Parathyroid adenoma (tissue), 2 donors: ENCODE data around the gene CTSE.
"Not testable (repeated sequence)": the region's sequence is repeated elsewhere in the genome, so short reads cannot be mapped to it uniquely, and the experiment has no call there.

Source experiments
- H2AFZ ChIP-seq: fragments of 300-600 bp; sonication (generic); one replicate; pipeline ENCODE4 v1.7.0; 2017; ENCODE audit warnings: antibody characterized with exemption, mild to moderate bottlenecking
- H3K27ac ChIP-seq: fragments of 300-600 bp; sonication (generic); one replicate; pipeline ENCODE4 v1.7.0; 2017
- H3K27me3 ChIP-seq: fragments of 300-600 bp; sonication (generic); one replicate; pipeline ENCODE4 v1.7.0; 2017; ENCODE audit warnings: low read length; ENCODE audit not compliant: control insufficient read depth, insufficient read depth
- H3K36me3 ChIP-seq: fragments of 300-600 bp; sonication (generic); one replicate; pipeline ENCODE4 v1.7.0; 2017; ENCODE audit warnings: low read length; ENCODE audit not compliant: control insufficient read depth, insufficient read depth
- H3K4me1 ChIP-seq: fragments of 300-600 bp; sonication (generic); one replicate; pipeline ENCODE4 v1.7.0; 2017; ENCODE audit warnings: control low read depth
- H3K4me2 ChIP-seq: fragments of 300-600 bp; sonication (generic); one replicate; pipeline ENCODE4 v1.7.0; 2017; ENCODE audit warnings: low read length
- H3K4me3 ChIP-seq: fragments of 300-600 bp; sonication (generic); one replicate; pipeline ENCODE4 v1.7.0; 2017; ENCODE audit warnings: low read depth, low read length
- H3K79me2 ChIP-seq: fragments of 300-600 bp; sonication (generic); one replicate; pipeline ENCODE4 v1.7.0; 2017; ENCODE audit warnings: control low read depth
- H3K9ac ChIP-seq: fragments of 300-600 bp; sonication (generic); one replicate; pipeline ENCODE4 v1.7.0; 2017; ENCODE audit warnings: mild to moderate bottlenecking
- H3K9me3 ChIP-seq: fragments of 300-600 bp; sonication (generic); one replicate; pipeline ENCODE4 v1.7.0; 2017; ENCODE audit warnings: low read length; ENCODE audit not compliant: control insufficient read depth
- TF ChIP-seq, protein P1 (sequence below): fragments of 300-600 bp; sonication (generic); IDR thresholded peaks from one replicate; pipeline ENCODE4 v1.7.0; 2017; ENCODE audit warnings: antibody characterized with exemption, mild to moderate bottlenecking
- donor health status: primary hyperparathyroidism.

The CTSE gene

DNA sequence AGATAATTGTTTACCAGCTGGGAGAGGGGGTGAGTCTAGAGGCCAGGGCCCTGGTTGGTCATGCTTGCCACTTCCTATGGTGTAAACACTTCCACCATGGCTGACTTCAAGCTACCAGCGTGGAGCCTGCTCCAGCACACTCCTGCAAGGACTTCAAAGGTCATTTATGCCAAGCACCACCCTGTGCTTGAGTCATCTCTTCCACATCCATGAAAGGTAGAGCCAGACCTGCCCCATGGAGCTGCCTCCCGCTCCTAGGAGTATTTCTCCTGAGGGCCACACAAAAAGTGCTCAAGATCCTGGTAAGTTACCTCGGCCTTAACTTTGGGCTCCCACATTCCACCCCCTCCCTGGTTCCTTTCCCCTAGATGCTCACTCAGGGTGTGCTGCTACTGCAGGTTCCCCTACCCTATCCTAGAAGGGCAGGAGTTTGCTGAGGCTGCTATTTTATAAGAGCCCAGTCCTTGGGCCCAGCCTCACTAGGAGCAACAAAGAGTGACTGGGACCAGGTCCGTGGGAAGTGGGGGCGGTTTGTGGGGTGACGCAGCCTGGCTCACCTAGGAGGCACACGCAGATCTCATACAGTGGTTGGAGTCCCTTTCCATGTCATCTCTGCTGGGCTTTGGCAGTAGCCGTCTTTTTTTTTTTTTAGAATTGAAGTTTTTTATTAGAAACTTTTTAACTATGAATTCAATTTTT, 22.9 kb downstream of the CTSE start:
- H3K79me2 ChIP-seq = no peaks in the 10 kb centered on the region
- no peaks in the 10 kb centered on the region for H3K36me3 ChIP-seq
- TF ChIP-seq, protein P1, sequence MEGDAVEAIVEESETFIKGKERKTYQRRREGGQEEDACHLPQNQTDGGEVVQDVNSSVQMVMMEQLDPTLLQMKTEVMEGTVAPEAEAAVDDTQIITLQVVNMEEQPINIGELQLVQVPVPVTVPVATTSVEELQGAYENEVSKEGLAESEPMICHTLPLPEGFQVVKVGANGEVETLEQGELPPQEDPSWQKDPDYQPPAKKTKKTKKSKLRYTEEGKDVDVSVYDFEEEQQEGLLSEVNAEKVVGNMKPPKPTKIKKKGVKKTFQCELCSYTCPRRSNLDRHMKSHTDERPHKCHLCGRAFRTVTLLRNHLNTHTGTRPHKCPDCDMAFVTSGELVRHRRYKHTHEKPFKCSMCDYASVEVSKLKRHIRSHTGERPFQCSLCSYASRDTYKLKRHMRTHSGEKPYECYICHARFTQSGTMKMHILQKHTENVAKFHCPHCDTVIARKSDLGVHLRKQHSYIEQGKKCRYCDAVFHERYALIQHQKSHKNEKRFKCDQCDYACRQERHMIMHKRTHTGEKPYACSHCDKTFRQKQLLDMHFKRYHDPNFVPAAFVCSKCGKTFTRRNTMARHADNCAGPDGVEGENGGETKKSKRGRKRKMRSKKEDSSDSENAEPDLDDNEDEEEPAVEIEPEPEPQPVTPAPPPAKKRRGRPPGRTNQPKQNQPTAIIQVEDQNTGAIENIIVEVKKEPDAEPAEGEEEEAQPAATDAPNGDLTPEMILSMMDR = no peak
- no peak overlapping the region for H3K4me2 ChIP-seq
- no peak overlapping the region for H3K27ac ChIP-seq
- H3K4me3 ChIP-seq = no peak overlapping the region
- H3K9me3 ChIP-seq = no peaks in the 10 kb centered on the region
- H2AFZ ChIP-seq = no peak overlapping the region
- H3K9ac ChIP-seq = no peak overlapping the region
- no peaks in the 10 kb centered on the region for H3K4me1 ChIP-seq
- no peaks in the 10 kb centered on the region for H3K27me3 ChIP-seq

GRCh38 chr1:205998457-205999241, 25.0 kb downstream of the CTSE start:
- Histone ChIP-seq H3K4me2 (no peak overlapping the region), H3K27me3 (no peaks in the 10 kb centered on the region), H3K4me3 (no peak overlapping the region), H3K9ac (no peak overlapping the region), H3K36me3 (no peaks in the 10 kb centered on the region), H3K9me3 (no peaks in the 10 kb centered on the region), H3K4me1 (no peaks in the 10 kb centered on the region), H3K27ac (no peak overlapping the region), H2AFZ (no peak overlapping the region), H3K79me2 (no peaks in the 10 kb centered on the region)
- TF ChIP-seq, protein P1 = no peak

- H3K4me3 ChIP-seq, H3K27ac ChIP-seq, H3K36me3 ChIP-seq, H3K9me3 ChIP-seq, H3K4me1 ChIP-seq, H3K4me2 ChIP-seq, H2AFZ ChIP-seq, H3K79me2 ChIP-seq, H3K27me3 ChIP-seq, H3K9ac ChIP-seq: not testable (repeated sequence)
Measured at GRCh38 chr1:205996641-205997040, 27.1 kb downstream of the CTSE start.

GRCh38 chr1:205994346-205994745, 29.3 kb downstream of the CTSE start:
- TF ChIP-seq, protein P1 = no peak
- H3K27me3 ChIP-seq = no peaks in the 10 kb centered on the region

DNA sequence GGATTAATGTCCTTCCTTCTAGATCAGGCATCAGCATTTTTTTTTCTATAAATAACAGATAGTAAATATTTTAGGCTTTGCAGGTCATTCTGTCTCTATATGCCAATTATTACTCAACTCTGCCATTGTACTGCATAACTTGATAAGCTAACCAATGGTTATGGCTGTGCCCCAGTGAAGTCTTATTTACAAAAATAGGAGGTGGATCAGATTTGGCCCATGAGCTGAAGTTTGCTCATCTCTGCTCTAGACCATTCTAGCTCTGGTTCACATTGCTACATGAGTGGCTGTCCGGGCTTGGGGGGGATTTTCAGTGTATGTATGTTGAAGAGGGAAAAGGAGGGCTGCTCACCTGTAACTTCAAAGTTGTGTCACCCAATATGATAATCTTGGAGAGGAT, 30.6 kb downstream of the CTSE start:
- Histone ChIP-seq H3K27ac (no peak overlapping the region), H3K79me2 (no peaks in the 10 kb centered on the region), H3K27me3 (no peaks in the 10 kb centered on the region), H3K36me3 (no peaks in the 10 kb centered on the region), H2AFZ (no peak overlapping the region), H3K4me2 (no peak overlapping the region), H3K4me3 (no peak overlapping the region), H3K9me3 (no peaks in the 10 kb centered on the region), H3K9ac (no peak overlapping the region), H3K4me1 (no peaks in the 10 kb centered on the region)
- TF ChIP-seq, protein P1 = no peak

More at GRCh38 chr1:205994346-205994745, 29.3 kb downstream of the CTSE start:
- H3K79me2 ChIP-seq = no peaks in the 10 kb centered on the region
- no peak overlapping the region for H3K9ac ChIP-seq
- no peak overlapping the region for H2AFZ ChIP-seq
- H3K4me2 ChIP-seq = no peak overlapping the region
- no peaks in the 10 kb centered on the region for H3K9me3 ChIP-seq
- H3K36me3 ChIP-seq = no peaks in the 10 kb centered on the region
- no peak overlapping the region for H3K27ac ChIP-seq
- no peak overlapping the region for H3K4me3 ChIP-seq
- no peaks in the 10 kb centered on the region for H3K4me1 ChIP-seq
